HEK293 (cell line): ENCODE measurements around the gene TMC4.

Experiments
- CTCF ChIA-PET: fragments of 350-600 bp; formaldehyde crosslinking; extraction: SDS; loops from one replicate; lab custom pipeline; 2021; ENCODE audit warnings: antibody characterized with exemption; lab: Yijun Ruan, JAX
- POLR2A ChIA-PET: fragments of 300-600 bp; formaldehyde crosslinking; extraction: SDS; loops from one replicate; lab custom pipeline; 2020; ENCODE audit warnings: antibody characterized with exemption, inconsistent platforms; lab: Yijun Ruan, JAX
- H3K27ac ChIP-seq: fragments of 200-500 bp; sonication (Bioruptor generic); 2 replicates; pipeline ENCODE4 v1.5.1; 2014; ENCODE audit warnings: low read depth, low read length, control low read depth, inconsistent platforms; ENCODE audit errors: extremely low read depth
- H3K36me3 ChIP-seq, 2 experiments: fragments of 200-500 bp in 1 of 2; sonication (Bioruptor generic) in 1 of 2; 1 replicate in 1 of 2; 2 replicates in 1 of 2; pipeline ENCODE4 v1.5.1; 2014 to 2017; ENCODE audit warnings: inconsistent platforms in 2 of 2, low read length in 2 of 2; ENCODE audit not compliant: control insufficient read depth in 2 of 2, insufficient read depth in 1 of 2
- H3K4me1 ChIP-seq: fragments of 200-500 bp; sonication (Bioruptor generic); 2 replicates; pipeline ENCODE4 v1.5.1; 2014; ENCODE audit warnings: mild to moderate bottlenecking, low read length, inconsistent platforms; ENCODE audit not compliant: control insufficient read depth, insufficient read depth
- H3K4me3 ChIP-seq: 2 replicates; pipeline ENCODE4 v1.5.1; 2011; ENCODE audit warnings: low read depth, mild to moderate bottlenecking, control low read depth, low read length, moderate library complexity
- H3K9me3 ChIP-seq: fragments of 200-500 bp; sonication (Bioruptor generic); 2 replicates; pipeline ENCODE4 v1.5.1; 2014; ENCODE audit warnings: low read depth, low read length, inconsistent platforms; ENCODE audit not compliant: control insufficient read depth, insufficient read depth
- EGR2 ChIP-seq: fragments of 450-650 bp; formaldehyde crosslinking; IDR thresholded peaks from 2 replicates; pipeline ENCODE4 v1.5.1; 2016; ENCODE audit warnings: low read depth, missing biosample characterization, missing genetic modification characterization
- GLI2 ChIP-seq: fragments of 450-650 bp; formaldehyde crosslinking; IDR thresholded peaks from 2 replicates; pipeline ENCODE4; 2017; ENCODE audit warnings: missing biosample characterization, missing genetic modification characterization, low read depth, borderline replicate concordance
- GLIS1 ChIP-seq: fragments of 450-650 bp; formaldehyde crosslinking; IDR thresholded peaks from 2 replicates; pipeline ENCODE4 v1.5.1; 2016; ENCODE audit warnings: missing biosample characterization, missing genetic modification characterization
- GLIS2 ChIP-seq: fragments of 450-650 bp; formaldehyde crosslinking; IDR thresholded peaks from 2 replicates; pipeline ENCODE4 v1.5.1; 2016; ENCODE audit warnings: missing biosample characterization, missing genetic modification characterization
- KLF1 ChIP-seq: fragments of 450-650 bp; formaldehyde crosslinking; IDR thresholded peaks from 2 replicates; pipeline ENCODE4 v1.5.1; 2016; ENCODE audit warnings: missing biosample characterization, missing genetic modification characterization
- MEIS1 ChIP-seq: sonication (generic); formaldehyde crosslinking; IDR thresholded peaks from 2 replicates; pipeline ENCODE4 v1.8.1; 2022; ENCODE audit warnings: missing genetic modification reagents, mild to moderate bottlenecking, borderline replicate concordance
- MYNN ChIP-seq: fragments of 450-650 bp; formaldehyde crosslinking; IDR thresholded peaks from 2 replicates; pipeline ENCODE4 v1.5.1; 2016; ENCODE audit warnings: missing biosample characterization, missing genetic modification characterization, borderline replicate concordance
- MZF1 ChIP-seq: fragments of 450-650 bp; formaldehyde crosslinking; IDR thresholded peaks from 2 replicates; pipeline ENCODE4 v1.5.1; 2017; ENCODE audit warnings: missing biosample characterization, missing genetic modification characterization, borderline replicate concordance
- PRDM4 ChIP-seq: fragments of 450-650 bp; formaldehyde crosslinking; IDR thresholded peaks from 2 replicates; pipeline ENCODE4 v1.5.1; 2017; ENCODE audit warnings: missing biosample characterization, missing genetic modification characterization
- SCRT1 ChIP-seq: fragments of 450-650 bp; formaldehyde crosslinking; IDR thresholded peaks from 2 replicates; pipeline ENCODE4 v1.5.1; 2016; ENCODE audit warnings: missing biosample characterization, missing genetic modification characterization, borderline replicate concordance
- ZBTB20 ChIP-seq: fragments of 450-650 bp; formaldehyde crosslinking; IDR thresholded peaks from 2 replicates; pipeline ENCODE4 v1.5.1; 2016; ENCODE audit warnings: missing biosample characterization, missing genetic modification characterization
- ZEB2 ChIP-seq: fragments of 450-650 bp; formaldehyde crosslinking; IDR thresholded peaks from 2 replicates; pipeline ENCODE4 v1.5.1; 2016; ENCODE audit warnings: missing biosample characterization, missing genetic modification characterization
- ZFP69B ChIP-seq: fragments of 450-650 bp; formaldehyde crosslinking; IDR thresholded peaks from 2 replicates; pipeline ENCODE4 v1.5.1; 2016; ENCODE audit warnings: missing biosample characterization, missing genetic modification characterization
- ZNF10 ChIP-seq: fragments of 450-650 bp; formaldehyde crosslinking; IDR thresholded peaks from 2 replicates; pipeline ENCODE4 v1.5.1; 2017; ENCODE audit warnings: missing biosample characterization, missing genetic modification characterization
- ZNF121 ChIP-seq: fragments of 450-650 bp; formaldehyde crosslinking; IDR thresholded peaks from 2 replicates; pipeline ENCODE4 v1.5.1; 2016; ENCODE audit warnings: missing biosample characterization, missing genetic modification characterization
- ZNF169 ChIP-seq: fragments of 450-650 bp; formaldehyde crosslinking; IDR thresholded peaks from 2 replicates; pipeline ENCODE4 v1.5.1; 2016; ENCODE audit warnings: missing biosample characterization, missing genetic modification characterization
- ZNF23 ChIP-seq: fragments of 450-650 bp; formaldehyde crosslinking; IDR thresholded peaks from 2 replicates; pipeline ENCODE4 v1.5.1; 2016; ENCODE audit warnings: missing biosample characterization, missing genetic modification characterization, borderline replicate concordance
- ZNF311 ChIP-seq: fragments of 450-650 bp; formaldehyde crosslinking; IDR thresholded peaks from 2 replicates; pipeline ENCODE4 v1.5.1; 2017; ENCODE audit warnings: missing biosample characterization, missing genetic modification characterization, borderline replicate concordance
- ZNF335 ChIP-seq: fragments of 450-650 bp; formaldehyde crosslinking; conservative IDR thresholded peaks from 2 replicates; pipeline ENCODE4 v1.5.1; 2016; ENCODE audit warnings: missing biosample characterization, missing genetic modification characterization
- ZNF394 ChIP-seq: fragments of 450-650 bp; formaldehyde crosslinking; IDR thresholded peaks from 2 replicates; pipeline ENCODE4 v1.5.1; 2016; ENCODE audit warnings: missing biosample characterization, missing genetic modification characterization, mild to moderate bottlenecking, moderate library complexity, borderline replicate concordance
- ZNF449 ChIP-seq: fragments of 450-650 bp; formaldehyde crosslinking; IDR thresholded peaks from 2 replicates; pipeline ENCODE4 v1.5.1; 2017; ENCODE audit warnings: missing biosample characterization, mild to moderate bottlenecking, missing genetic modification characterization, moderate library complexity
- ZNF48 ChIP-seq: fragments of 450-650 bp; formaldehyde crosslinking; IDR thresholded peaks from 2 replicates; pipeline ENCODE4 v1.5.1; 2016; ENCODE audit warnings: missing biosample characterization, missing genetic modification characterization
- ZNF654 ChIP-seq: fragments of 450-650 bp; formaldehyde crosslinking; IDR thresholded peaks from 2 replicates; pipeline ENCODE4 v1.5.1; 2016; ENCODE audit warnings: low read depth, missing biosample characterization, missing genetic modification characterization
- ZNF76 ChIP-seq: fragments of 450-650 bp; formaldehyde crosslinking; IDR thresholded peaks from 2 replicates; pipeline ENCODE4; 2016; ENCODE audit warnings: low read depth, missing biosample characterization, missing genetic modification characterization, borderline replicate concordance
- ZNF791 ChIP-seq: fragments of 450-650 bp; formaldehyde crosslinking; IDR thresholded peaks from 2 replicates; pipeline ENCODE4 v1.5.1; 2016; ENCODE audit warnings: missing biosample characterization, missing genetic modification characterization
- ZNF792 ChIP-seq: fragments of 450-650 bp; formaldehyde crosslinking; IDR thresholded peaks from 2 replicates; pipeline ENCODE4 v1.5.1; 2016; ENCODE audit warnings: missing biosample characterization, missing genetic modification characterization
- ZSCAN5A ChIP-seq: fragments of 450-650 bp; formaldehyde crosslinking; IDR thresholded peaks from 2 replicates; pipeline ENCODE4 v1.5.1; 2016; ENCODE audit warnings: missing biosample characterization, missing genetic modification characterization
- TF ChIP-seq, protein P1 (sequence below): fragments of 450-650 bp; formaldehyde crosslinking; IDR thresholded peaks from 2 replicates; pipeline ENCODE4 v1.5.0; 2017; ENCODE audit warnings: missing biosample characterization, missing genetic modification characterization, borderline replicate concordance
- TF ChIP-seq, protein P2 (sequence below): fragments of 450-650 bp; formaldehyde crosslinking; optimal IDR thresholded peaks from 2 replicates; pipeline ENCODE3; 2016; ENCODE audit warnings: missing biosample characterization, mild to moderate bottlenecking, missing genetic modification characterization

TMC4 gene

DNA sequence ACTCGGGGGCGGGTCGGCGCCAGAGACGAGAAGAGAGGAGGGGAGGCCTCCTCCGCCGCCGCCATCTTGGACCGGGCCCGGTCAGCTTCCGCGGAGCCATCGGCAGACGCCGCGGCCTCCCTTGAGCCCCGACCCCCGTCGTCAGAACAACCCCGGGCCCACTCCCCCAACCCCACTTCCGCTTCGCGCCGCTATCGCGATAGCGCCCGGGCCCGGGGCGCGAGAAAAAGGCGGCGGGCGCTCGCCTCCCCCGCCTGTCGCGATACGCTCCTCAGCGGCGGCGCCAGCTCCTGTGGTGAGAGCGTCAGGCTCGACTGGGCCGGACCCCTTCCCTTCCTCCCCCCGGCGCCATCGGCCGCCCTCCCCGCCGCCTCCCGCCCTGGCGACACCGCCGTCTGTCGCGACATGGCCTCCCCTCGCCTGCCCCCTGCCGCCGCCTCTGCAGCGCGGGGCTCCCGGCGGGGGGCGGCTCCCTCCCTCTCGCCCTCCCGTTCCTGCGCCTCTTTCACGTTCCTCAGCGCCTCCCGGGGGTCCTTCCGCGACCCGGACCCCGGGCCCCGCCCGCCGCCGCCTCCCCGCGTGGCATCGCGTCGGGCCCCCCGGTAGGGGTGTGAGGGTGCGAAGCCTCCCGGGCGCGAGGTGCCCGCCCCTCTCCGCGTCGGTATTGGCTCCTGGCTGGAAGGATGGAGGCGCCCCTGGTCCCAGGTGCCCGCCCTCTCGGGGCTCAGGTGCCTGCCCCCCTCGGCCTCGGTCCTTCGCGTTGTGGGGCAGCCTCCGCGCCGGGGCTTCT is 35.1 kb downstream of the TMC4 start, which contains the start of gene CNOT3:
TSS of gene CNOT3 (plus strand) at position 64 of the 790 bp plus-strand sequence. CDS start 5,217 bp downstream, outside the sequence.
- peak within 1 kb of the TSS; percentile 94 for H3K4me3 ChIP-seq
- peaks cover 13% of the 10 kb centered on the region for H3K4me1 ChIP-seq
- ChIA-PET POLR2A (interaction anchor here (0.6 to 5.5 kb wide), 30 partner anchors 8 to 1588 kb away, joined by 3 to 116 read pairs (median 6); partner anchors contain the start of genes LENG1, LENG8, LENG9 and MBOAT7), CTCF (interaction anchor here (0.8 to 1.7 kb wide), 5 partner anchors 20 to 94 kb away, joined by 4 to 6 read pairs (median 5); partner anchors contain the start of gene LENG1)
- H3K27ac ChIP-seq, result peak within 1 kb of the TSS; percentile 88
- peaks cover 2% of the 10 kb centered on the region for H3K9me3 ChIP-seq
- H3K36me3 ChIP-seq, result peaks cover 8 to 44% of the 10 kb centered on the region in 2 experiments
- TF ChIP-seq ZFP69B (tag by site-specific recombination) (no peak), GLIS1 (peak; percentile 87), ZBTB20 (tag by site-specific recombination) (no peak), ZNF169 (tag by site-specific recombination) (no peak), GLI2 (tag by site-specific recombination) (no peak), ZNF311 (tag by site-specific recombination) (no peak), SCRT1 (no peak), ZNF654 (tag by site-specific recombination) (no peak), ZNF48 (tag by site-specific recombination) (no peak), ZNF23 (tag by site-specific recombination) (no peak), ZNF449 (tag by site-specific recombination) (no peak), MEIS1 (CRISPR knock-in tag) (no peak), GLIS2 (tag by site-specific recombination) (peak; percentile 55), ZNF792 (tag by site-specific recombination) (no peak), ZNF335 (tag by site-specific recombination) (peak; percentile 65), KLF1 (tag by site-specific recombination) (no peak), PRDM4 (tag by site-specific recombination) (0 out of 2 replicates have a peak, but pooled peaks have one; percentile 22), ZNF791 (tag by site-specific recombination) (no peak), ZNF76 (tag by site-specific recombination) (no peak), MZF1 (tag by site-specific recombination) (no peak), EGR2 (tag by site-specific recombination) (no peak), MYNN (tag by site-specific recombination) (no peak), ZNF10 (tag by site-specific recombination) (no peak), ZSCAN5A (tag by site-specific recombination) (no peak), ZNF121 (tag by site-specific recombination) (no peak), ZEB2 (tag by site-specific recombination) (peak; percentile 60), ZNF394 (no peak)
- TF ChIP-seq, protein P1, sequence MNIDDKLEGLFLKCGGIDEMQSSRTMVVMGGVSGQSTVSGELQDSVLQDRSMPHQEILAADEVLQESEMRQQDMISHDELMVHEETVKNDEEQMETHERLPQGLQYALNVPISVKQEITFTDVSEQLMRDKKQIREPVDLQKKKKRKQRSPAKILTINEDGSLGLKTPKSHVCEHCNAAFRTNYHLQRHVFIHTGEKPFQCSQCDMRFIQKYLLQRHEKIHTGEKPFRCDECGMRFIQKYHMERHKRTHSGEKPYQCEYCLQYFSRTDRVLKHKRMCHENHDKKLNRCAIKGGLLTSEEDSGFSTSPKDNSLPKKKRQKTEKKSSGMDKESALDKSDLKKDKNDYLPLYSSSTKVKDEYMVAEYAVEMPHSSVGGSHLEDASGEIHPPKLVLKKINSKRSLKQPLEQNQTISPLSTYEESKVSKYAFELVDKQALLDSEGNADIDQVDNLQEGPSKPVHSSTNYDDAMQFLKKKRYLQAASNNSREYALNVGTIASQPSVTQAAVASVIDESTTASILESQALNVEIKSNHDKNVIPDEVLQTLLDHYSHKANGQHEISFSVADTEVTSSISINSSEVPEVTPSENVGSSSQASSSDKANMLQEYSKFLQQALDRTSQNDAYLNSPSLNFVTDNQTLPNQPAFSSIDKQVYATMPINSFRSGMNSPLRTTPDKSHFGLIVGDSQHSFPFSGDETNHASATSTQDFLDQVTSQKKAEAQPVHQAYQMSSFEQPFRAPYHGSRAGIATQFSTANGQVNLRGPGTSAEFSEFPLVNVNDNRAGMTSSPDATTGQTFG (tag by site-specific recombination), result no peak
- TF ChIP-seq, protein P2, sequence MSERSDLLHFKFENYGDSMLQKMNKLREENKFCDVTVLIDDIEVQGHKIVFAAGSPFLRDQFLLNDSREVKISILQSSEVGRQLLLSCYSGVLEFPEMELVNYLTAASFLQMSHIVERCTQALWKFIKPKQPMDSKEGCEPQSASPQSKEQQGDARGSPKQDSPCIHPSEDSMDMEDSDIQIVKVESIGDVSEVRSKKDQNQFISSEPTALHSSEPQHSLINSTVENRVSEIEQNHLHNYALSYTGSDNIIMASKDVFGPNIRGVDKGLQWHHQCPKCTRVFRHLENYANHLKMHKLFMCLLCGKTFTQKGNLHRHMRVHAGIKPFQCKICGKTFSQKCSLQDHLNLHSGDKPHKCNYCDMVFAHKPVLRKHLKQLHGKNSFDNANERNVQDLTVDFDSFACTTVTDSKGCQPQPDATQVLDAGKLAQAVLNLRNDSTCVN (tag by site-specific recombination), result no peak
